Measurements from ENCODE around the gene THOC3.
"Not testable (repeated sequence)": the region's sequence is repeated elsewhere in the genome, so short reads cannot be mapped to it uniquely, and the experiment has no call there.

DNA sequence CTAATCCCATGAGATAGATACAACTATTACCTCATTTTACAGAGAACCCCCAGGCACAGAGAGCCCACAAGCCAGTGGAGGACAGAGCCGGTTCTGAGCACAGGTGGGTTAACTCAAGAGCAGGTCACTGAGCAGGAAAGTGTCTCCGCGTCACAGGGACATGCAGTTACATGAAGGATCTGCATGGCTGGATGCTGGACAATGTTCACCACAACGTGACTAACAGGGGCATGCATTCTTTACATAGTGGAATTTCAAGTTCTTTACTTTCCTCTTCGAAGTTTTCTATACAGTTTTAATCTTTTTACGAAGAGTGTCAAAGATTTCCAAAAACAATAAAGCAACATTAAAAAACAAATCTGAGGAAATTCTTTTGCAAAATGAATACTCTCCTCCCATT, 7.9 kb downstream of the THOC3 start:
- TF ChIP-seq, protein P1, sequence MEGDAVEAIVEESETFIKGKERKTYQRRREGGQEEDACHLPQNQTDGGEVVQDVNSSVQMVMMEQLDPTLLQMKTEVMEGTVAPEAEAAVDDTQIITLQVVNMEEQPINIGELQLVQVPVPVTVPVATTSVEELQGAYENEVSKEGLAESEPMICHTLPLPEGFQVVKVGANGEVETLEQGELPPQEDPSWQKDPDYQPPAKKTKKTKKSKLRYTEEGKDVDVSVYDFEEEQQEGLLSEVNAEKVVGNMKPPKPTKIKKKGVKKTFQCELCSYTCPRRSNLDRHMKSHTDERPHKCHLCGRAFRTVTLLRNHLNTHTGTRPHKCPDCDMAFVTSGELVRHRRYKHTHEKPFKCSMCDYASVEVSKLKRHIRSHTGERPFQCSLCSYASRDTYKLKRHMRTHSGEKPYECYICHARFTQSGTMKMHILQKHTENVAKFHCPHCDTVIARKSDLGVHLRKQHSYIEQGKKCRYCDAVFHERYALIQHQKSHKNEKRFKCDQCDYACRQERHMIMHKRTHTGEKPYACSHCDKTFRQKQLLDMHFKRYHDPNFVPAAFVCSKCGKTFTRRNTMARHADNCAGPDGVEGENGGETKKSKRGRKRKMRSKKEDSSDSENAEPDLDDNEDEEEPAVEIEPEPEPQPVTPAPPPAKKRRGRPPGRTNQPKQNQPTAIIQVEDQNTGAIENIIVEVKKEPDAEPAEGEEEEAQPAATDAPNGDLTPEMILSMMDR (conservative IDR thresholded peaks at IDR 0.05; ENCODE audit: low read length), result not testable (repeated sequence)
- TF ChIP-seq EZH2phosphoT487 (IDR thresholded peaks at IDR 0.05; ENCODE audit: borderline replicate concordance), result not testable (repeated sequence)

Data from Loucy (cell line).